ENCODE data around the gene RHAG. TPM values are rescaled to one million over a fixed set of nuclear protein-coding genes. Genes with fewer than 3 reads are reported as not detected.

The RHAG gene
- total RNA-seq (10 to 100 TPM in 1 of 7 donors, 1 to 10 TPM in 3, under 1 TPM in 2, not detected in 1; 0.35 to 14.7 (median 2.8) TPM), polyA plus RNA-seq (under 1 TPM in 1 of 3 donors, not detected in 2; 0.96 TPM)
- long read RNA-seq, donor 1, partial matches to known transcripts: 0 of 3 reads
- long read RNA-seq, donor 1, other reads (novel, unspliced or antisense): 0 of 3 reads
- long read RNA-seq, donor 2, transcript RHAG-202 (10 exons, 1,957 nt): major isoform, 17 of 17 reads
- long read RNA-seq, donor 2, partial matches to known transcripts: 0 of 17 reads
- long read RNA-seq, donor 2, other reads (novel, unspliced or antisense): 0 of 17 reads

- WGBS, 5 donors: 62 to 76% (median 71%) methylated on average over 3 of the region's 3 CpGs
- no peaks in the 10 kb centered on the region for H3K36me3 ChIP-seq
- H3K9me3 ChIP-seq: no peaks in the 10 kb centered on the region
- no peaks in the 10 kb centered on the region for H3K27me3 ChIP-seq (replicated peaks in 1 of 7)
- no peak within 1 kb of the TSS for H3K4me3 ChIP-seq
- DNase-seq: no peak
- intact Hi-C loops (cut with DNase I; ENCODE audit: low total_unique reads): no loop called here
- TF ChIP-seq POLR2AphosphoS5 (IDR thresholded peaks at IDR 0.05): no peak
- TF ChIP-seq POLR2A (IDR thresholded peaks at IDR 0.05): no peak
- TF ChIP-seq CTCF (IDR thresholded peaks at IDR 0.05 in 8 of 11, conservative IDR thresholded peaks at IDR 0.05 in 3 of 11): no peak
- H3K27ac ChIP-seq: no peak within 1 kb of the TSS
- no peaks in the 10 kb centered on the region for H3K4me1 ChIP-seq
Measured at GRCh38 chr6:49636713-49637349, at the start of gene RHAG. RHAG (minus strand) TSS chr6:49636839; CDS start chr6:49636812, 27 bp downstream.

DNA sequence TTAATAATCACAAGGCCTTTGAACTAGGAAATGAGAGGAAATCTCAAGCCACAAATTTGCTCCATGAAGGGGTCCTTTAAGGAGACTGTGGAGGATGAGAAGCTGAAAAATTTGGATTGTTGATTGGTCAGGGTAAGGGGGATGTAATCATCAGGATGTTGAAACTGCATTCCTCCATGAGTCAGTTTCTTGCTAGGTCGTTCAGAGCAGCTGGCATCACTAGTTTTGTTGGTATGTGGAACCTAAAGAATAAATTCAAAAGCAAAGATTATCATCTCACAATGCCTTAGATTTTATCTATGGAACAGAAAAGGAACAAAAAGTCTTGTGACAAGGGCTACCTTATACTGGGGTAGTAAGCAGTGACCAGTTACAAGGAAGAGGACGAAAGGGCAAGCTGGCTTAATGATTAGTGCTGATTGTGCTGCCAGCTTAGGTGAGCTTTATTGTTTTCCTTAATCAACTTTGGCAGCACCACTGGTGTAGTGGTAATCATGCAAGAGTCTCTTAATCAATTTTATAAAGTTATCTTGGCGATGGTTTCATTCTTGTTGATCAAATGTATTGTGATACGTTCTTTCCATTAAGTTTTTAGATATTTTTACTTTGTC lies 40.1 kb upstream of the RHAG start:
- no peak for DNase-seq
- TF ChIP-seq POLR2AphosphoS5 (IDR thresholded peaks at IDR 0.05): no peak
- TF ChIP-seq POLR2A (IDR thresholded peaks at IDR 0.05): no peak
- no peak for TF ChIP-seq CTCF (IDR thresholded peaks at IDR 0.05 in 8 of 11, conservative IDR thresholded peaks at IDR 0.05 in 3 of 11)
- H3K27me3 ChIP-seq (replicated peaks in 1 of 7): no peaks in the 10 kb centered on the region
- intact Hi-C loops (cut with DNase I; ENCODE audit: low total_unique reads): no loop called here
- WGBS, 5 donors: 64 to 83% (median 69%) methylated on average over 4 of the region's 4 CpGs
- H3K36me3 ChIP-seq: no peaks in the 10 kb centered on the region
- H3K4me3 ChIP-seq: no peak overlapping the region
- H3K4me1 ChIP-seq: no peaks in the 10 kb centered on the region
- H3K27ac ChIP-seq: no peak overlapping the region
- peaks cover 0 to 10% (median 1%) of the 10 kb centered on the region in 8 donors for H3K9me3 ChIP-seq

- intact Hi-C loops (cut with DNase I; ENCODE audit: low total_unique reads): no loop called here
- H3K36me3 ChIP-seq: no peaks in the 10 kb centered on the region
- no peaks in the 10 kb centered on the region for H3K4me1 ChIP-seq
- no peak overlapping the region for H3K27ac ChIP-seq
- no peak for DNase-seq
- 75 to 89% (median 88%) methylated on average over 1 of the region's 1 CpG for WGBS, 5 donors
- H3K27me3 ChIP-seq (replicated peaks in 1 of 7): no peaks in the 10 kb centered on the region
- H3K9me3 ChIP-seq: peaks cover 0 to 13% (median 1%) of the 10 kb centered on the region in 8 donors
- TF ChIP-seq CTCF (IDR thresholded peaks at IDR 0.05 in 8 of 11, conservative IDR thresholded peaks at IDR 0.05 in 3 of 11) (no peak), POLR2A (IDR thresholded peaks at IDR 0.05) (no peak), POLR2AphosphoS5 (IDR thresholded peaks at IDR 0.05) (no peak)
- H3K4me3 ChIP-seq: no peak overlapping the region
Measured at GRCh38 chr6:49675816-49676215, 39.2 kb upstream of the RHAG start.

DNA sequence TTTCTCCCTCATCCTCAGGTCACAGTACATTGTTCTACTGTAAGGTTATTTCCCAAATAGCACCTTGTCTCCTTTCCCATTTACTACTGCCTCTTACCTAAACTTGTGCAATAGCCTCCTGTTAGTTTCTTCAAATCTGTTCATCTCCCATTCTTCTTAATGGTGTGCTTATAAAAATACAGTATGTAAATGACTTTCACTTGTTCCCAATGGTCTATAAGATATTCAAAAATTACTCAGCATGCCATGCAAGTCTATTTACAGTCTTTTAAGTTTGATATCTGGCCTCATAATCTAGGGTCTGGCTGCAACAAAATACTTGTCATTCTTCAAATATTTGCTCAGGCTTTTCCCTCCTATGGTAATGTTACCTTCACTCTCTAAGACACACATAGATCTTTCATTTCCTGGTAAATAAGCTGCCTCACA lies 31.5 kb upstream of the RHAG start:
- Histone ChIP-seq H3K36me3 (no peaks in the 10 kb centered on the region), H3K4me3 (no peak overlapping the region), H3K27me3 (replicated peaks in 1 of 7) (no peaks in the 10 kb centered on the region), H3K4me1 (no peaks in the 10 kb centered on the region), H3K27ac (no peak overlapping the region), H3K9me3 (peaks cover 0 to 13% (median 1%) of the 10 kb centered on the region in 8 donors)
- DNase-seq: no peak
- no peak for TF ChIP-seq CTCF (IDR thresholded peaks at IDR 0.05 in 8 of 11, conservative IDR thresholded peaks at IDR 0.05 in 3 of 11)
- TF ChIP-seq POLR2AphosphoS5 (IDR thresholded peaks at IDR 0.05): no peak
- TF ChIP-seq POLR2A (IDR thresholded peaks at IDR 0.05): no peak
- intact Hi-C loops (cut with DNase I; ENCODE audit: low total_unique reads): no loop called here

Measured in spleen (tissue), 13 donors.